HepG2 (cell line): ENCODE measurements around the gene KRTAP10-4.

Source experiments
- ATRX ChIP-seq: sonication (generic); formaldehyde crosslinking; IDR thresholded peaks from 2 replicates; pipeline ENCODE4 v1.4.0; 2020; ENCODE audit warnings: missing genetic modification reagents, borderline replicate concordance
- CTCF ChIP-seq: sonication (generic); formaldehyde crosslinking; IDR thresholded peaks from 2 replicates; pipeline ENCODE4 v1.5.0; 2020; ENCODE audit warnings: mild to moderate bottlenecking, missing genetic modification reagents, moderate library complexity
- ELF4 ChIP-seq: sonication (generic); formaldehyde crosslinking; IDR thresholded peaks from 2 replicates; pipeline ENCODE4 v1.5.0; 2020; ENCODE audit warnings: missing genetic modification reagents, mild to moderate bottlenecking, moderate library complexity, borderline replicate concordance
- EP300 ChIP-seq, 3 experiments: sonication (generic) in 1 of 3; formaldehyde crosslinking in 1 of 3; IDR thresholded peaks; 2 replicates each; pipeline versions ENCODE4 v1.5.1 to v1.6.1; 2011 to 2020; ENCODE audit warnings: low read depth in 2 of 3, low read length in 2 of 3, borderline replicate concordance in 1 of 3, improper control_type of control experiment in 1 of 3, mild to moderate bottlenecking in 1 of 3, missing genetic modification reagents in 1 of 3, moderate library complexity in 1 of 3
- GLMP ChIP-seq: sonication (generic); formaldehyde crosslinking; IDR thresholded peaks from 2 replicates; pipeline ENCODE4 v1.9.0; 2021; ENCODE audit warnings: missing genetic modification reagents, mild to moderate bottlenecking, borderline replicate concordance
- RFXAP ChIP-seq: sonication (generic); formaldehyde crosslinking; IDR thresholded peaks from 2 replicates; pipeline ENCODE4 v1.4.0; 2020; ENCODE audit warnings: missing genetic modification reagents, borderline replicate concordance
- TAF1 ChIP-seq: sonication (generic); formaldehyde crosslinking; IDR thresholded peaks from 2 replicates; pipeline ENCODE4 v1.4.0; 2020; ENCODE audit warnings: missing genetic modification reagents
- ZFP41 ChIP-seq: sonication (generic); formaldehyde crosslinking; IDR thresholded peaks from 2 replicates; pipeline ENCODE4 v1.4.0; 2020; ENCODE audit warnings: mild to moderate bottlenecking, missing genetic modification reagents, borderline replicate concordance
- ZNF431 ChIP-seq: sonication (generic); formaldehyde crosslinking; IDR thresholded peaks from 2 replicates; pipeline ENCODE4 v1.9.0; 2022; ENCODE audit warnings: missing genetic modification reagents, low read depth, mild to moderate bottlenecking, borderline replicate concordance
- ZNF639 ChIP-seq: conservative IDR thresholded peaks from 2 replicates; pipeline ENCODE4 v1.6.1; 2018; ENCODE audit warnings: missing genetic modification reagents

GRCh38 chr21:44583089-44583799, 9.7 kb downstream of the KRTAP10-4 start:
- TF ChIP-seq ZNF639 (CRISPR knock-in tag) = no peak
- no peak for TF ChIP-seq GLMP (CRISPR knock-in tag)
- TF ChIP-seq CTCF (CRISPR knock-in tag) = no peak
- TF ChIP-seq ZFP41 = no peak
- no peak for TF ChIP-seq TAF1
- TF ChIP-seq ELF4 (CRISPR knock-in tag) = no peak
- TF ChIP-seq EP300 (IDR thresholded peaks at IDR 0.05; ENCODE audit: low read depth in 2 of 2, low read length in 2 of 2) = no peak
- TF ChIP-seq EP300 (CRISPR knock-in tag; IDR thresholded peaks at IDR 0.05; ENCODE audit: borderline replicate concordance) = no peak
- TF ChIP-seq ZNF431 (CRISPR knock-in tag) = no peak
- no peak for TF ChIP-seq RFXAP (CRISPR knock-in tag)
- no peak for TF ChIP-seq ATRX (CRISPR knock-in tag)
